HG03520 (cell line): Measurements from ENCODE around the gene CA5B.
"Not testable (repeated sequence)": the region's sequence is repeated elsewhere in the genome, so short reads cannot be mapped to it uniquely, and the experiment has no call there.

ENCODE experiments used
- ATAC-seq: cut with Tn5 transposase; IDR thresholded peaks from one replicate; pipeline ENCODE4 v1.9.1; 2021; ENCODE audit warnings: mild to moderate bottlenecking, moderate library complexity; ENCODE audit not compliant: unreplicated experiment

CA5B gene

GRCh38 chrX:15737959-15738902 is at the start of gene CA5B:
TSS of gene CA5B (plus strand) at chrX:15738270. CDS start at chrX:15750024, 11,754 bp downstream.
- ATAC-seq: peak; percentile 91

- no peak for ATAC-seq
These were observed 43.1 kb upstream of the CA5B start for GRCh38 chrX:15694941-15695451.

GRCh38 chrX:15696516-15696915 is 41.6 kb upstream of the CA5B start:
- no peak for ATAC-seq

GRCh38 chrX:15702488-15703371 is 35.3 kb upstream of the CA5B start:
- no peak for ATAC-seq

- peak; percentile 58 for ATAC-seq
These were observed 34.3 kb upstream of the CA5B start for GRCh38 chrX:15703809-15704208.

GRCh38 chrX:15704273-15704672 is 33.8 kb upstream of the CA5B start:
- not testable (repeated sequence) for ATAC-seq

GRCh38 chrX:15714529-15714928 is 23.5 kb upstream of the CA5B start:
- no peak for ATAC-seq

GRCh38 chrX:15718283-15718970 is 19.6 kb upstream of the CA5B start:
- ATAC-seq: no peak

GRCh38 chrX:15719324-15719968 is 18.6 kb upstream of the CA5B start:
- no peak for ATAC-seq

GRCh38 chrX:15721911-15722310 is 16.2 kb upstream of the CA5B start:
- ATAC-seq: no peak

- no peak for ATAC-seq
These were observed 14.1 kb upstream of the CA5B start for GRCh38 chrX:15723887-15724517.

- no peak for ATAC-seq
These were observed 13.2 kb upstream of the CA5B start for GRCh38 chrX:15724911-15725310.

- not testable (repeated sequence) for ATAC-seq
These were observed 6.7 kb upstream of the CA5B start for GRCh38 chrX:15731368-15731767.

- ATAC-seq: no peak
These were observed 696 bp upstream of the CA5B start for GRCh38 chrX:15737190-15737958.

GRCh38 chrX:15739886-15740285 is 1.8 kb downstream of the CA5B start:
- no peak for ATAC-seq

GRCh38 chrX:15744181-15744867 is 6.3 kb downstream of the CA5B start:
- no peak for ATAC-seq

- no peak for ATAC-seq
These were observed 7.1 kb downstream of the CA5B start for GRCh38 chrX:15745179-15745578.

GRCh38 chrX:15746651-15747050 is 8.6 kb downstream of the CA5B start:
- not testable (repeated sequence) for ATAC-seq
